IMR-90 (cell line): ENCODE measurements around the gene OSBPL3. TPM values are rescaled to one million over a fixed set of nuclear protein-coding genes. Genes with fewer than 3 reads are reported as not detected.

Experiments
- ATAC-seq: fragments of 200-7000 bp; cut with Tn5 transposase; 2 replicates; pipeline ENCODE4 v1.9.1; 2020; ENCODE audit warnings: low read depth, mild to moderate bottlenecking, moderate library complexity
- BruUV-seq: library from RNA; stranded (reverse); fragments of 400-500 nt; replicated peaks from 2 replicates; lab custom pipeline; 2021; lab: Mats Ljungman, UMichigan
- CTCF ChIA-PET: fragments of 300-600 bp; formaldehyde crosslinking; extraction: SDS; loops from one replicate; lab custom pipeline; 2021; ENCODE audit warnings: antibody characterized with exemption; lab: Yijun Ruan, JAX
- POLR2A ChIA-PET: fragments of 300-600 bp; sonication (Branson Sonifier 250); formaldehyde crosslinking; loops from one replicate; lab custom pipeline; 2022; ENCODE audit warnings: antibody characterized with exemption; ENCODE audit not compliant: unreplicated experiment; lab: Charles Lee
- DNase-seq: peaks from one replicate; pipeline ENCODE4 v3.0.0; 2013
- H2AFZ ChIP-seq: replicated peaks from 2 replicates; pipeline ENCODE3; 2013; ENCODE audit warnings: low read length, mild to moderate bottlenecking; ENCODE audit not compliant: poor library complexity
- H2AK5ac ChIP-seq: 2 replicates; pipeline ENCODE4 v1.6.1; 2013; ENCODE audit warnings: low read depth, low read length, inconsistent platforms
- H2AK9ac ChIP-seq: replicated peaks from 2 replicates; pipeline ENCODE3; 2013; ENCODE audit warnings: mild to moderate bottlenecking, low read depth, low read length, moderate library complexity; ENCODE audit not compliant: poor library complexity
- H2BK120ac ChIP-seq: 2 replicates; pipeline ENCODE4 v1.6.1; 2013; ENCODE audit warnings: low read depth, low read length, inconsistent platforms
- H2BK15ac ChIP-seq: 3 replicates; pipeline ENCODE4 v1.6.1; 2013; ENCODE audit warnings: low read depth, low read length, inconsistent platforms
- H2BK20ac ChIP-seq: 2 replicates; pipeline ENCODE4 v1.6.1; 2013; ENCODE audit warnings: low read depth, mild to moderate bottlenecking, inconsistent platforms, low read length, moderate library complexity
- H2BK5ac ChIP-seq: 2 replicates; pipeline ENCODE4 v1.6.1; 2013; ENCODE audit warnings: mild to moderate bottlenecking, low read depth, low read length, inconsistent platforms; ENCODE audit not compliant: poor library complexity, severe bottlenecking
- H3K14ac ChIP-seq: replicated peaks from 2 replicates; pipeline ENCODE4 v1.6.1; 2013; ENCODE audit warnings: low read depth, low read length, inconsistent platforms
- H3K18ac ChIP-seq: 2 replicates; pipeline ENCODE4 v1.6.1; 2013; ENCODE audit warnings: low read depth, low read length, control low read depth
- H3K23ac ChIP-seq: 2 replicates; pipeline ENCODE4 v1.6.1; 2013; ENCODE audit warnings: low read depth, low read length, inconsistent platforms
- H3K27ac ChIP-seq: 2 replicates; pipeline ENCODE4 v1.5.1; 2013; ENCODE audit warnings: mild to moderate bottlenecking, control low read depth, low read length; ENCODE audit not compliant: insufficient read depth
- H3K27me3 ChIP-seq: 2 replicates; pipeline ENCODE4 v1.6.1; 2013; ENCODE audit warnings: low read length; ENCODE audit not compliant: control insufficient read depth, insufficient read depth
- H3K36me3 ChIP-seq: 2 replicates; pipeline ENCODE4 v1.6.1; 2013; ENCODE audit warnings: low read length, mixed read lengths; ENCODE audit not compliant: control insufficient read depth, insufficient read depth
- H3K4ac ChIP-seq: 2 replicates; pipeline ENCODE4 v1.6.1; 2013; ENCODE audit warnings: low read depth, low read length, inconsistent platforms
- H3K4me1 ChIP-seq: 2 replicates; pipeline ENCODE4 v1.6.1; 2013; ENCODE audit warnings: low read length, mixed read lengths; ENCODE audit not compliant: control insufficient read depth, insufficient read depth
- H3K4me2 ChIP-seq: 2 replicates; pipeline ENCODE4 v1.6.1; 2013; ENCODE audit warnings: low read depth, mild to moderate bottlenecking, control low read depth, low read length, moderate library complexity
- H3K4me3 ChIP-seq: 2 replicates; pipeline ENCODE4 v1.5.1; 2013; ENCODE audit warnings: low read depth, mild to moderate bottlenecking, control low read depth, low read length, moderate library complexity; ENCODE audit not compliant: insufficient read depth
- H3K56ac ChIP-seq: 2 replicates; pipeline ENCODE4 v1.6.1; 2013; ENCODE audit warnings: low read length, inconsistent platforms; ENCODE audit not compliant: insufficient read depth; ENCODE audit errors: extremely low read depth
- H3K79me1 ChIP-seq, 2 experiments: 2 replicates each; pipeline ENCODE4 v1.6.1; 2013; ENCODE audit warnings: low read length in 2 of 2, inconsistent platforms in 1 of 2, low read depth in 1 of 2
- H3K9ac ChIP-seq: 2 replicates; pipeline ENCODE4 v1.6.1; 2013; ENCODE audit warnings: low read depth, low read length, control low read depth
- H3K9me1 ChIP-seq: 2 replicates; pipeline ENCODE4 v1.6.1; 2013; ENCODE audit warnings: low read length, inconsistent platforms; ENCODE audit not compliant: insufficient read depth
- H3K9me3 ChIP-seq: 2 replicates; pipeline ENCODE4 v1.6.1; 2013; ENCODE audit warnings: low read length; ENCODE audit not compliant: control insufficient read depth, insufficient read depth
- H4K20me1 ChIP-seq: 2 replicates; pipeline ENCODE4 v1.6.1; 2013; ENCODE audit warnings: low read length, inconsistent platforms; ENCODE audit not compliant: insufficient read depth
- H4K5ac ChIP-seq: 2 replicates; pipeline ENCODE4 v1.6.1; 2013; ENCODE audit warnings: mild to moderate bottlenecking, low read depth, low read length, control low read depth
- H4K8ac ChIP-seq, 2 experiments: 2 replicates each; pipeline ENCODE4 v1.6.1; 2013; ENCODE audit warnings: low read depth in 2 of 2, low read length in 2 of 2, control low read depth in 1 of 2, inconsistent platforms in 1 of 2
- H4K91ac ChIP-seq: 2 replicates; pipeline ENCODE4 v1.6.1; 2013; ENCODE audit warnings: low read depth, low read length, inconsistent platforms; ENCODE audit not compliant: insufficient read depth
- BHLHE40 ChIP-seq: fragments of 150-350 bp; IDR thresholded peaks from 2 replicates; pipeline ENCODE4 v1.6.1; 2016; ENCODE audit warnings: mild to moderate bottlenecking, low read depth, low read length
- CEBPB ChIP-seq: IDR thresholded peaks from 2 replicates; pipeline ENCODE4 v1.6.1; 2012; ENCODE audit warnings: low read depth, low read length, improper control_type of control experiment
- CTCF ChIP-seq: conservative IDR thresholded peaks from 2 replicates; pipeline ENCODE4 v1.5.1; 2012; ENCODE audit warnings: mild to moderate bottlenecking, low read depth, low read length, improper control_type of control experiment
- ELK1 ChIP-seq: fragments of 150-350 bp; IDR thresholded peaks from 2 replicates; pipeline ENCODE4 v1.6.1; 2016; ENCODE audit warnings: low read depth, mild to moderate bottlenecking, low read length, moderate library complexity, borderline replicate concordance
- FOS ChIP-seq: fragments of 150-350 bp; IDR thresholded peaks from 2 replicates; pipeline ENCODE4 v1.6.1; 2016; ENCODE audit warnings: low read depth, low read length
- MAFK ChIP-seq: IDR thresholded peaks from 2 replicates; pipeline ENCODE4 v1.6.1; 2012; ENCODE audit warnings: low read depth, low read length, improper control_type of control experiment
- MAZ ChIP-seq: IDR thresholded peaks from 2 replicates; pipeline ENCODE4 v1.6.1; 2012; ENCODE audit warnings: low read depth, mild to moderate bottlenecking, low read length, improper control_type of control experiment, moderate library complexity, borderline replicate concordance
- POLR2A ChIP-seq: IDR thresholded peaks from 2 replicates; pipeline ENCODE4 v1.6.1; 2012; ENCODE audit warnings: mild to moderate bottlenecking, low read depth, low read length
- RAD21 ChIP-seq: IDR thresholded peaks from 2 replicates; pipeline ENCODE4 v1.6.1; 2012; ENCODE audit warnings: low read length, improper control_type of control experiment
- RCOR1 ChIP-seq: IDR thresholded peaks from 2 replicates; pipeline ENCODE4 v1.6.1; 2012; ENCODE audit warnings: mild to moderate bottlenecking, low read length, improper control_type of control experiment; ENCODE audit not compliant: insufficient replicate concordance
- RFX5 ChIP-seq: IDR thresholded peaks from 2 replicates; pipeline ENCODE4 v1.8.0; 2012; ENCODE audit warnings: low read depth, mild to moderate bottlenecking, low read length, moderate library complexity
- SMC3 ChIP-seq: fragments of 150-350 bp; IDR thresholded peaks from 2 replicates; pipeline ENCODE4 v1.6.1; 2016; ENCODE audit warnings: low read depth, mild to moderate bottlenecking, antibody characterized with exemption, low read length, moderate library complexity
- USF2 ChIP-seq: fragments of 150-350 bp; IDR thresholded peaks from 2 replicates; pipeline ENCODE4 v1.6.1; 2017; ENCODE audit warnings: mild to moderate bottlenecking, antibody characterized with exemption, low read length, low read depth
- WGBS, 2 experiments: methylation state at CpG; one replicate each; pipeline versions ENCODE4 v1.1.5 to v1.1.7; 2013; ENCODE audit warnings: missing lambda C conversion rate in 2 of 2; ENCODE audit not compliant: insufficient read length in 1 of 2; ENCODE audit errors: extremely low coverage in 2 of 2; 5-methylcytosine and 5-hydroxymethylcytosine counted together
- dilution Hi-C: fragments of 300-500 bp; cut with HindIII; formaldehyde crosslinking; loops from one replicate; pipeline ENCODE4 v1.14.3; 2018; ENCODE audit warnings: low sequenced_read_pairs; ENCODE audit not compliant: unreplicated experiment
- in situ Hi-C: fragments of 300-500 bp; cut with MboI; formaldehyde crosslinking; loops from 3 replicates; pipeline ENCODE4 v1.14.3; 2019; ENCODE audit warnings: low sequenced_read_pairs, inconsistent platforms, mixed read lengths
- intact Hi-C: fragments of 100-400 bp; cut with micrococcal nuclease; formaldehyde crosslinking; loops from 2 replicates; pipeline ENCODE4 v1.10.0; 2022
- polyA plus RNA-seq, 3 experiments: library from polyadenylated mRNA; depleted of rRNA; stranded (reverse); fragments of >200 nt; gene quantifications; 2 replicates each; pipeline ENCODE4 v1.2.3, GENCODE V29; 2012; ENCODE audit warnings: low replicate concordance in 1 of 3
- total RNA-seq: library from RNA; depleted of rRNA; stranded (reverse); fragments of >200 nt; gene quantifications from 2 replicates; pipeline ENCODE4 v1.2.3, GENCODE V29; 2012

The OSBPL3 gene
- total and polyA plus RNA-seq, 2 of the 4 experiments (the other 2 are of a cell fraction), result 18.0 to 29.9 TPM

- peak overlapping the region; percentile 11; the same call in 1 of the 3 replicates for H2BK15ac ChIP-seq
- H3K23ac ChIP-seq, result peak overlapping the region; percentile 34; the same call in 1 of the 2 replicates
- peak overlapping the region; percentile 65; the same call in 1 of the 2 replicates for H2AK5ac ChIP-seq
- no peak overlapping the region for H3K56ac ChIP-seq
- POLR2A ChIA-PET, result no interaction called here
- H2BK120ac ChIP-seq, result peak overlapping the region; percentile 42; the same call in 1 of the 2 replicates
- no CpG with 5 or more reads among the region's 1 CpG for WGBS, 2 experiments
- peak overlapping the region; percentile 70; the same call in 1 of the 2 replicates for H3K18ac ChIP-seq
- no peak overlapping the region for H2AK9ac ChIP-seq
- intact Hi-C loops, result no loop called here
- TF ChIP-seq FOS, result no peak
- TF ChIP-seq CTCF, result no peak
- no peak for TF ChIP-seq RCOR1
- no peak for TF ChIP-seq POLR2A
- TF ChIP-seq CEBPB, result no peak
- TF ChIP-seq BHLHE40, result no peak
- TF ChIP-seq MAZ, result no peak
- no peak for TF ChIP-seq RAD21
- TF ChIP-seq USF2, result no peak
- TF ChIP-seq MAFK, result no peak
- TF ChIP-seq SMC3, result no peak
- TF ChIP-seq RFX5, result no peak
- no peak for TF ChIP-seq ELK1
- H4K8ac ChIP-seq, result 0 out of 4 replicates have a peak overlapping the region, but pooled peaks of 1 of the 2 experiments have one; percentile 11
- peaks cover 26% of the 10 kb centered on the region for H3K9me1 ChIP-seq
- CTCF ChIA-PET, result interaction anchor here (0.7 kb wide), 1 partner anchor 40 kb away, joined by 4 read pairs; no protein-coding TSS in a partner anchor
- H3K4ac ChIP-seq, result peak overlapping the region; percentile 53
- no peaks in the 10 kb centered on the region for H3K27me3 ChIP-seq
- no peaks in the 10 kb centered on the region for H3K9me3 ChIP-seq
- H4K5ac ChIP-seq, result peak overlapping the region; percentile 84
- no peak overlapping the region for H4K91ac ChIP-seq
- H3K4me3 ChIP-seq, result no peak overlapping the region
- peaks cover 29% of the 10 kb centered on the region for H3K4me1 ChIP-seq
- BruUV-seq, result no TSS peak
- peak overlapping the region; percentile 53 for H2BK5ac ChIP-seq
- no peaks in the 10 kb centered on the region for H3K36me3 ChIP-seq
- H3K27ac ChIP-seq, result peak overlapping the region; percentile 27; the same call in 1 of the 2 replicates
- no peak overlapping the region for H2AFZ ChIP-seq
- dilution Hi-C loops, result no loop called here
- no peak for ATAC-seq
- 0 out of 2 replicates have a peak, but pooled peaks cover 3% of the 10 kb centered on the region for H4K20me1 ChIP-seq
- H2BK20ac ChIP-seq, result peak overlapping the region; percentile 33; the same call in 1 of the 2 replicates
- no peak for DNase-seq
- in situ Hi-C loops, result no loop called here
- H3K14ac ChIP-seq, result peak overlapping the region; percentile 41; the same call in 1 of the 2 replicates
- peaks cover 43 to 85% of the 10 kb centered on the region in 2 experiments for H3K79me1 ChIP-seq
- H3K9ac ChIP-seq, result no peak overlapping the region
- no peak overlapping the region for H3K4me2 ChIP-seq
Measured at GRCh38 chr7:24967696-24968095, 12.3 kb downstream of the OSBPL3 start.
